T-helper 2 cell treated with Interferon-gamma antibody and Interleukin-4, amounts not matched to agents 5 μg/mL and 100 μg/mL, for 36 hours (primary cell): ENCODE measurements around the gene SLC12A4.
"Not testable (repeated sequence)": the region's sequence is repeated elsewhere in the genome, so short reads cannot be mapped to it uniquely, and the experiment has no call there.

Experiments used
- DNase-seq: peaks from one replicate; pipeline ENCODE4 v3.0.0; 2021; ENCODE audit warnings: low spot score
- H3K27ac Mint-ChIP-seq: one replicate; pipeline ENCODE4 v1.8.0; 2021; ENCODE audit warnings: mild to moderate bottlenecking, mixed read lengths
- H3K27me3 Mint-ChIP-seq: one replicate; pipeline ENCODE4 v1.8.0; 2021; ENCODE audit warnings: low read depth, mixed read lengths
- H3K36me3 Mint-ChIP-seq: one replicate; pipeline ENCODE4 v1.8.0; 2021; ENCODE audit warnings: low read depth, mixed read lengths
- H3K4me1 Mint-ChIP-seq: one replicate; pipeline ENCODE4 v1.8.0; 2021; ENCODE audit warnings: low read depth, mixed read lengths
- H3K4me3 Mint-ChIP-seq: one replicate; pipeline ENCODE4 v1.8.0; 2022; ENCODE audit warnings: mild to moderate bottlenecking, moderate library complexity, mixed read lengths
- H3K9me3 Mint-ChIP-seq: one replicate; pipeline ENCODE4 v1.8.0; 2021; ENCODE audit warnings: mixed read lengths

The SLC12A4 gene

DNA sequence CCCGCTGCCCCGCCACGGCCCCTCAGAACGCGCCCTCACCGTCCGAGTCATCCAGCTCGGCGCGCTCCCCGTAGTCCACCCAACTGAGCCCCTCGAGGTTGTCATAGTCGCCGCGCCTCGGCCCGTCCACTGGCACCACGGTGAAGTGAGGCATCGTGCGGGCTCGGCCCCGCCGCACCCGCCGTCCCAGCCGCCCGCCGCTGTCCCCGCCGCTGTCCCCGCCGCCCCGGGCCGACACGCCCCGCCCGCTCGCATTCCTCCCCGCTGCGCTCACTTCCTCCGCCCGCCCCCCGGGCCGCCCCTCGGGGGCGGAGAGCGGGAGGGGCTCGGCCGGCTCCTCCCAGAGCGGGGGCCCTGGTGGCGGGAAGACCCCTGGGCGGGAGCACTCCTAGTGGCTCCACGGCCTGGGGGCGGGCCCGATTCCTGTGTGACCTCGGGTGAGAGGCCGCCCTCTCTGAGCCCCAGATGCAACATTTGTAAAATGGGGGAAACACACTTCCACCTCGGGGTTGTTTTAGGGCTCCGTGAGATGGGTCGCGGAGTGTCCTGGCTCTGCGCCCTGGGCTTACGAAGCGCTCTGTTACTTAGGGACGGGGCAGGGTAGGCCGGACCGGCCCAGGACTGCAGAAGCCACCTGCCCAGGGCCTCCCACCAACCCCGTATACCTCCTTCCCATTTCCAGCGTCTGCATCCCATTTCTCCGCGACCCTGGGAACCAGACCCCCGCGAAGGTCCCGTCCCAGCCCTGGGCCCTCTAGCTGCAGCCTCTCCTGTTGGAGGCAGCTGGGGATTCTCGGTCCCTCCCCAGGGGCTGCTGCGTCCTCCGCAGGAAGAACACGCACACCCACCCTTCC is at the start of gene SLC12A4:
Gene SLC12A4 (minus strand): TSS at position 238 of the 854 bp plus-strand sequence. CDS start 84 bp downstream, at position 154.
- no peaks in the 10 kb centered on the region for H3K27me3 Mint-ChIP-seq
- peak within 1 kb of the TSS; percentile 99 for H3K4me3 Mint-ChIP-seq
- peak within 1 kb of the TSS; percentile 97 for H3K27ac Mint-ChIP-seq
- peaks cover 19% of the 10 kb centered on the region for H3K4me1 Mint-ChIP-seq
- peak; percentile 92 for DNase-seq
- peaks cover 3% of the 10 kb centered on the region for H3K36me3 Mint-ChIP-seq
- H3K9me3 Mint-ChIP-seq, result no peaks in the 10 kb centered on the region

DNA sequence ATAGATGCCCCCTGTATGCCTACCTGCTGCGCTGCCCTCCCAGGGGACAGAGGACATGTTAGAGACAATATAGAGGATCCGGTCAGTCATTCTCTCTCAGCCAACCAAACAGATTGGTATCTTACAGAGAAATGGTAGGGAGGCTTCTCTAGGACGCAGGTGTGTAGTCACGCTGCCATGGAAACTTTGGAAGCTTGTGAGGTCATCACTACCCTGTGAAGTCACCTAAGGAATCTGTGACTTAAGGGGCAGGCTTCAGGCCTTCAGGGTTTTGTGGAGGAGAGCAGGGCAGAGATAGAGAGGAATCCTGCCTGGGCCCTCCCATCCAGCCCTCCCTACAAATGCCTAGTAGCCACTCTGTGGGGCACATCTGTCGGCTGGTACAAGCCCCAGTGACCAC is 47.2 kb upstream of the SLC12A4 start, which contains the start of gene DPEP2NB:
Gene DPEP2NB (minus strand): TSS at position 231 of the 400 bp plus-strand sequence. CDS start 141 bp downstream, at position 90.
- no peak within 1 kb of the TSS for H3K27ac Mint-ChIP-seq
- peaks cover 2% of the 10 kb centered on the region for H3K4me1 Mint-ChIP-seq
- no peak within 1 kb of the TSS for H3K4me3 Mint-ChIP-seq
- H3K36me3 Mint-ChIP-seq, result peaks cover 4% of the 10 kb centered on the region
- DNase-seq, result no peak
- H3K9me3 Mint-ChIP-seq, result no peaks in the 10 kb centered on the region
- no peaks in the 10 kb centered on the region for H3K27me3 Mint-ChIP-seq

- Mint-ChIP-seq H3K27me3 (no peaks in the 10 kb centered on the region), H3K9me3 (no peaks in the 10 kb centered on the region), H3K27ac (no peak overlapping the region), H3K36me3 (no peaks in the 10 kb centered on the region), H3K4me3 (no peak overlapping the region), H3K4me1 (peaks cover 5% of the 10 kb centered on the region)
- no peak for DNase-seq
These were observed 45.0 kb upstream of the SLC12A4 start for GRCh38 chr16:68013440-68013839.

- not testable (repeated sequence) for H3K9me3 Mint-ChIP-seq, H3K27me3 Mint-ChIP-seq, H3K27ac Mint-ChIP-seq, H3K4me3 Mint-ChIP-seq, DNase-seq, H3K36me3 Mint-ChIP-seq
- peaks cover 16% of the 10 kb centered on the region for H3K4me1 Mint-ChIP-seq
These were observed 41.4 kb upstream of the SLC12A4 start for GRCh38 chr16:68009872-68010271.

DNA sequence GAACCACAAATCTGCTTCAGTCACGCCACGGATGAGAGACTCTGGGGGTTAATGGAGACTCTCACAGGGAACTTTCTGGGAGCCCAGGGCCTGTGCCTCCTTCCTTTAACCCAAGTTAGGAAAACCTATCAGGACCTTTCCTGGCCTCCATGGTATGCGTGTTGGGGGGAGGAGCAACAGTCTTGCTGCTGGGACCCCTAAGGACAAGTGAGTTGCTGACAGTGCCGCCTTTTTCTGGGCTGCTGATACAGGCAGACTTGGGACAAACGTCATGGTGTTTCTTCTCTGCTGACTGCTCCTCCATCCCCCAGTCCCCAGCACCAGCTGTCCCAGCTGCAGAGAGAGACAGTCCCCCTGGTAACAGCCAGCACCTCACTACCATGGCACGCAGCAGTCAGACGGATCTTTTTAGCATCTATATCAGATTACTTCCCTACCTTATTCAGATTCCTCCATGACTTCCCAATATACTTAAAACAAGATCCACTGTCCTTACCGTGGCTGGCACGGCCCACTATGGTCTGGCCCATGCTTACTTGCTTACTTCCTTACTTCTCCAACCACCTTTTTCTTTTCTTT is 40.8 kb upstream of the SLC12A4 start:
- DNase-seq, result no peak
- H3K4me3 Mint-ChIP-seq, result no peak overlapping the region
- H3K27me3 Mint-ChIP-seq, result no peaks in the 10 kb centered on the region
- H3K36me3 Mint-ChIP-seq, result no peaks in the 10 kb centered on the region
- H3K27ac Mint-ChIP-seq, result no peak overlapping the region
- H3K9me3 Mint-ChIP-seq, result no peaks in the 10 kb centered on the region
- peaks cover 16% of the 10 kb centered on the region for H3K4me1 Mint-ChIP-seq

DNA sequence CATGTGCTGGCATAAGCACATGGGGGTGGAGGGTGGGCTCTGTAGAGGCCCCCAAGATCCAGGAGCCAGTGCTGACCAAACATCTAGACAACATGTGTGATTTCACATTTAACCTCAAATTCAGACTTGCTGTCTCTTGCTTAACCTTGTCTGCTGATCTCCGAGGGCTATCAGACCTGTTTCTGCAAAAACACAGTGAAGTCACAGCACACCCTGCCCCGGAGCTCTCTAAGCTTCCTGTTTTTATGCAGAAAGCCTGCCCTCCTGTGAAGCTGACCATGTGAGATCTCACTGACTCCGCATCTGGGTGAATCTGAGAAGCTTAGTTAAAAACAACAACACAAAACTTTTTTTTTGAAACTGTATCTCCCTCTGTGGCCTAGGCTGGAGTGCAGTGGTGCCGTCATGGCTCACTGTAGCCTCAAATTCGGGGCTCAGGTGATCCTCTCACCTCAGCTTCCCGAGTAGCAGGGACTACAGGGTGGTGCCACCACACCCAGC is 37.4 kb upstream of the SLC12A4 start:
- H3K4me1 Mint-ChIP-seq, result peaks cover 18% of the 10 kb centered on the region
- DNase-seq, result no peak
- no peaks in the 10 kb centered on the region for H3K36me3 Mint-ChIP-seq
- no peaks in the 10 kb centered on the region for H3K9me3 Mint-ChIP-seq
- peak overlapping the region; percentile 94 for H3K27ac Mint-ChIP-seq
- no peaks in the 10 kb centered on the region for H3K27me3 Mint-ChIP-seq
- H3K4me3 Mint-ChIP-seq, result peak overlapping the region; percentile 24

DNA sequence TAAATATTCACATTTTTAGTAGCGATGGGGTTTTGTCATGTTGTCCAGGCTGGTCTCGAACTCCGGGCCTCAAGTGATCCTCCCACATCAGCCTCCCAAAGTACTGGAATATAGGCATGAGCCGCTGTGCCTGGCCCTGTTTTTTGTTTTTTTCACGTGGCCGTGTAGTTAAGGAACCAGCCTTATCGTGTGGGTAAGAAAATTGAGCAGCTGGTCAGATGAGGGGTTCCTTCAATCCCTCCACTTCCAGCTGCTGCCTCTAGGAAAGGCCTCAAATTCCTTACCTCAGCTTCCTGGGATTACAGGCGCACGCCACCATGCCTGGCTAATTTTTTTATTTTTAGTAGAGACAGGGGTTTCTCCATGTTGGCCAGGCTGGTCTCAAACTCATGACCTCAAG is 36.8 kb upstream of the SLC12A4 start:
- no peak for DNase-seq
- Mint-ChIP-seq H3K27me3 (no peaks in the 10 kb centered on the region), H3K36me3 (no peaks in the 10 kb centered on the region), H3K4me3 (peak overlapping the region; percentile 24), H3K4me1 (peaks cover 21% of the 10 kb centered on the region), H3K9me3 (no peaks in the 10 kb centered on the region), H3K27ac (peak overlapping the region; percentile 94)

- DNase-seq, result no peak
- no peaks in the 10 kb centered on the region for H3K27me3 Mint-ChIP-seq
- H3K36me3 Mint-ChIP-seq, result peaks cover 4% of the 10 kb centered on the region
- no peak overlapping the region for H3K27ac Mint-ChIP-seq
- peaks cover 35% of the 10 kb centered on the region for H3K4me1 Mint-ChIP-seq
- no peaks in the 10 kb centered on the region for H3K9me3 Mint-ChIP-seq
- H3K4me3 Mint-ChIP-seq, result no peak overlapping the region
These were observed 34.6 kb upstream of the SLC12A4 start for GRCh38 chr16:68003031-68003430.

- Mint-ChIP-seq H3K4me1 (peaks cover 30% of the 10 kb centered on the region), H3K9me3 (no peaks in the 10 kb centered on the region), H3K4me3 (peak overlapping the region; percentile 87), H3K27ac (peak overlapping the region; percentile 85), H3K36me3 (peaks cover 4% of the 10 kb centered on the region), H3K27me3 (no peaks in the 10 kb centered on the region)
- DNase-seq, result no peak
These were observed 32.0 kb upstream of the SLC12A4 start for GRCh38 chr16:68000450-68000849.

GRCh38 chr16:67999985-68000384 is 31.5 kb upstream of the SLC12A4 start:
- no peaks in the 10 kb centered on the region for H3K9me3 Mint-ChIP-seq
- H3K4me1 Mint-ChIP-seq, result peaks cover 33% of the 10 kb centered on the region
- peak overlapping the region; percentile 85 for H3K27ac Mint-ChIP-seq
- DNase-seq, result no peak
- H3K27me3 Mint-ChIP-seq, result no peaks in the 10 kb centered on the region
- H3K4me3 Mint-ChIP-seq, result peak overlapping the region; percentile 87
- H3K36me3 Mint-ChIP-seq, result peaks cover 4% of the 10 kb centered on the region

DNA sequence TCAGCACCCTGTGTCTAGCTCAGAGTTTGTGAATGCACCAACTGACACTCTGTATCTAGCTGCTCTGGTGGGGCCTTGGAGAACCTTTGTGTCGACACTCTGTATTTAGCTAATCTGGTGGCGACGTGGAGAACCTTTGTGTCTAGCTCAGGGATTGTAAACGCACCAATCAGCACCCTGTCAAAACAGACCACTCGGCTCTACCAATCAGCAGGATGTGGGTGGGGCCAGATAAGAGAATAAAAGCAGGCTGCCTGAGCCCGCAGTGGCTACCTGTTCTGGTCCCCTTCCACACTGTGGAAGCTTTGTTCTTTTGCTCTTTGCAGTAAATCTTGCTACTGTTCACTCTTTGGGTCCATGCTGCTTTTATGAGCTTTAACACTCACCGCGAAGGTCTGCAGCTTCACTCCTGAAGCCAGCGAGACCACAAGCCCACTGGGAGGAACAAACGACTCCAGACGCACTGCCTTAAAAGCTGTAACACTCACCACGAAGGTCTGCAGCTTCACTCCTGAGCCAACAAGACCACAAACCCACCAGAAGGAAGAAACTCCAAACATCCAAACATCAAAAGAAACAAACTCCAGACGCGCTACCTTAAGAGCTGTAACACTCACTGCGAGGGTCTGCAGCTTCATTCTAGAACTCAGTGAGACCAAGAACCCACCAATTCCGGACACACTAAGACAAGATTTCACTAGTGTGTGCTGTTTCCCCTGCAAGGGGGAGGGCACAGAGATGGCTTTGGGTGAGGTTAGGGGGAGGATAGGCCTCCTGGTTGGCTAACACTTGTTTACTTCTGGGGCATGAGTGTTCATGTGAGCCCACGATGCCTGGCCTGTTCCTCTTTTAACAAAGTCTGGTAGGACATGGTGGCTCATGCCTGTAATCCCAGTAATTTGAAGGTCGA is 30.6 kb upstream of the SLC12A4 start, which contains the start of gene DPEP2:
Gene DPEP2 (minus strand): TSS at position 706 of the 910 bp plus-strand sequence. CDS start 6,272 bp downstream, outside the sequence.
- peak; percentile 31 for DNase-seq
- not testable (repeated sequence) for H3K9me3 Mint-ChIP-seq, H3K36me3 Mint-ChIP-seq, H3K27me3 Mint-ChIP-seq
- H3K27ac Mint-ChIP-seq, result peak within 1 kb of the TSS; percentile 85
- peaks cover 37% of the 10 kb centered on the region for H3K4me1 Mint-ChIP-seq
- H3K4me3 Mint-ChIP-seq, result peak within 1 kb of the TSS; percentile 87

DNA sequence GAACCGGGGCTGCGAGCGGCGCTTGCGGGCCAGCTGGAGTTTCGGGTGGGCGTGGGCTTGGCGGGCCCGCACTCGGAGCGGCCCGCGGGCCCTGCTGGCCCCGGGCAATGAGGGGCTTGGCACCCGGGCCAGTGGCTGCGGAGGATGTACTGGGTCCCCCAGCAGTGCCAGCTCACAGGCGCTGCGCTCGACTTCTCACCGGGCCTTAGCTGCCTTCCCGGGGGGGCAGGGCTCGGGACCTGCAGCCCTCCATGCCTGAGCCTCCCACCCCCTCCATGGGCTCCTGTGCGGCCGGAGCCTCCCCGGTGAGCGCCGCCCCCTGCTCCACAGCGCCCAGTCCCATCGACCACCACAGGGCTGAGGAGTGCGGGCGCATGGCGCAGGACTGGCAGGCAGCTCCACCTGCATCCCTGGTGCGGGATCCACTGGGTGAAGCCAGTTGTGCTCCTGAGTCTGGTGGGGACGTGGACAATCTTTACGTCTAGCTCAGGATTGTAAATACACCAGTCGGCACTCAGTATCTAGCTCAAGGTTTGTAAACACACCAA is 29.9 kb upstream of the SLC12A4 start:
- not testable (repeated sequence) for H3K27ac Mint-ChIP-seq, DNase-seq, H3K36me3 Mint-ChIP-seq, H3K27me3 Mint-ChIP-seq, H3K4me3 Mint-ChIP-seq, H3K9me3 Mint-ChIP-seq
- H3K4me1 Mint-ChIP-seq, result peaks cover 43% of the 10 kb centered on the region

DNA sequence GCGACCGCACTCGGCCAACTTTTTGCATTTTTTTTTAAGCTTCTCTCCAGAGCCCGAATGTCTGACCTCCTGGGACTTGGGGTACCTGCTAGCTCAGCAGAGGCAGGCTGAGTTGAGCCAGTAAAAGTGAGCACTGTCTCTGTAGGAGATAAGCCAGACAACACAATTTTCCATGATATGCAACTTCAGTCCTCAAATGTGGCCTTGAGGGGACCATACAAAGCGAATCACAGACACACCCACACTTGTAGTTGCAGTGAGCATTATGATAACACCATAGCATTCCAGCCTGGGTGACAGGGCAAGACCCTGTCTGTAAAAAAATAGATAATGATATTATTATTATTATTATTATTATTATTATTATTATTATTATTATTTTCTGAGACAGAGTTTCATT is 28.2 kb upstream of the SLC12A4 start:
- DNase-seq, result no peak
- Mint-ChIP-seq H3K4me1 (peaks cover 46% of the 10 kb centered on the region), H3K27ac (peak overlapping the region; percentile 46), H3K36me3 (peaks cover 4% of the 10 kb centered on the region), H3K9me3 (no peaks in the 10 kb centered on the region), H3K4me3 (no peak overlapping the region), H3K27me3 (no peaks in the 10 kb centered on the region)
